ENCODE results near the gene BUB1. TPM values are rescaled to one million over a fixed set of nuclear protein-coding genes. Genes with fewer than 3 reads are reported as not detected.
A peak's percentile ranks its signal among the peaks of the same experiment; 100 is the strongest.
"Not testable (repeated sequence)": the region's sequence is repeated elsewhere in the genome, so short reads cannot be mapped to it uniquely, and the experiment has no call there.

The BUB1 gene
- total RNA-seq, 4 donors from 2014 or later, result 0.24 to 2.0 (median 0.92) TPM

DNA sequence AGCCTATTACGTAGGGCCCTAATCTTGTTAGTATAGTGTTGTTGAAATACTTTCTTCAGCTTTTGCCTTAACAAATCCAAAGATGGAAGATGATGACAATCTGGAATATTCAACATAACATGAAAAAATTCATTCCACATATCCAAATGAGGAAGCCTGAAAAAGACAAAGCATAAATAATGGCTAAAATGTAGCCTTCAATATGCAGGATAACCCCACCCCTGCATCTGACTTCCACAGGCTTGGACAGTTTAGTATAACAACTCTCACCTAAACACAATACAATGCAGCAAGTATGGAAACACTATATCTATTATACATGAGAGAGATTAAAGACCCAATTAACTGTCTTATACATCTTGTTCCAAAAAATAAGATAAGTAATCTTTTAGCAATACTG is 39.9 kb downstream of the BUB1 start:
- 95 to 96% methylated on average over 1 of the region's 1 CpG for WGBS, 2 donors
- intact Hi-C loops (cut with DNase I), result no loop called here
- no peak overlapping the region for H3K27ac ChIP-seq

DNA sequence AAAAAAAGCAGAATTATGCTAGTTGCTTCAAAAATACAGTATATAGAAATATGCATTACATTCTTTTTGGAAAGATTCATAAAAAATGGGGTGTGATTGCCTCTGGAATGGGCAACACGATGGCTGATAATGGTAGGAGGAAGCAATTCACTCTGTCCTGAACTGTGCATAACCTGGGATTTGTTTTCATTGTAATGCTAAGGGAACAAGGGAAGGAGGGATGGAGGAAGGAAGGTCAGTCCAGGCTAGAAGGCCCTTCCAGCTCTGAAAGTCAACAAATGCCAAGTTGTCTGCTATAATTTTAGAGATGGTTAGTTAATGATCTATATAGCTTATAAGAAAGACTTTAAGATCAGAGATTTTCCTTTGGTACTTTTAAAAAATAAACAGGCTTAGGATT is 40.8 kb downstream of the BUB1 start:
- Histone ChIP-seq H3K9me3 (no peaks in the 10 kb centered on the region), H3K4me3 (replicated peaks in 1 of 3) (no peak overlapping the region), H3K4me1 (no peaks in the 10 kb centered on the region), H3K27ac (no peak overlapping the region), H3K36me3 (no peaks in the 10 kb centered on the region), H3K27me3 (no peaks in the 10 kb centered on the region)
- DNase-seq, result no peak
- no peak for TF ChIP-seq POLR2A (IDR thresholded peaks at IDR 0.05)
- TF ChIP-seq, protein P1, sequence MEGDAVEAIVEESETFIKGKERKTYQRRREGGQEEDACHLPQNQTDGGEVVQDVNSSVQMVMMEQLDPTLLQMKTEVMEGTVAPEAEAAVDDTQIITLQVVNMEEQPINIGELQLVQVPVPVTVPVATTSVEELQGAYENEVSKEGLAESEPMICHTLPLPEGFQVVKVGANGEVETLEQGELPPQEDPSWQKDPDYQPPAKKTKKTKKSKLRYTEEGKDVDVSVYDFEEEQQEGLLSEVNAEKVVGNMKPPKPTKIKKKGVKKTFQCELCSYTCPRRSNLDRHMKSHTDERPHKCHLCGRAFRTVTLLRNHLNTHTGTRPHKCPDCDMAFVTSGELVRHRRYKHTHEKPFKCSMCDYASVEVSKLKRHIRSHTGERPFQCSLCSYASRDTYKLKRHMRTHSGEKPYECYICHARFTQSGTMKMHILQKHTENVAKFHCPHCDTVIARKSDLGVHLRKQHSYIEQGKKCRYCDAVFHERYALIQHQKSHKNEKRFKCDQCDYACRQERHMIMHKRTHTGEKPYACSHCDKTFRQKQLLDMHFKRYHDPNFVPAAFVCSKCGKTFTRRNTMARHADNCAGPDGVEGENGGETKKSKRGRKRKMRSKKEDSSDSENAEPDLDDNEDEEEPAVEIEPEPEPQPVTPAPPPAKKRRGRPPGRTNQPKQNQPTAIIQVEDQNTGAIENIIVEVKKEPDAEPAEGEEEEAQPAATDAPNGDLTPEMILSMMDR (IDR thresholded peaks at IDR 0.05), result no peak
- intact Hi-C loops (cut with DNase I), result no loop called here
- 77 to 78% methylated on average over 1 of the region's 1 CpG for WGBS, 2 donors

More for the DNA sequence above, 39.9 kb downstream of the BUB1 start:
- Histone ChIP-seq H3K36me3 (no peaks in the 10 kb centered on the region), H3K9me3 (no peaks in the 10 kb centered on the region), H3K4me3 (replicated peaks in 1 of 3) (no peak overlapping the region), H3K4me1 (no peaks in the 10 kb centered on the region), H3K27me3 (no peaks in the 10 kb centered on the region)
- DNase-seq, result no peak
- TF ChIP-seq, protein P1 (IDR thresholded peaks at IDR 0.05), result no peak
- TF ChIP-seq POLR2A (IDR thresholded peaks at IDR 0.05), result no peak

DNA sequence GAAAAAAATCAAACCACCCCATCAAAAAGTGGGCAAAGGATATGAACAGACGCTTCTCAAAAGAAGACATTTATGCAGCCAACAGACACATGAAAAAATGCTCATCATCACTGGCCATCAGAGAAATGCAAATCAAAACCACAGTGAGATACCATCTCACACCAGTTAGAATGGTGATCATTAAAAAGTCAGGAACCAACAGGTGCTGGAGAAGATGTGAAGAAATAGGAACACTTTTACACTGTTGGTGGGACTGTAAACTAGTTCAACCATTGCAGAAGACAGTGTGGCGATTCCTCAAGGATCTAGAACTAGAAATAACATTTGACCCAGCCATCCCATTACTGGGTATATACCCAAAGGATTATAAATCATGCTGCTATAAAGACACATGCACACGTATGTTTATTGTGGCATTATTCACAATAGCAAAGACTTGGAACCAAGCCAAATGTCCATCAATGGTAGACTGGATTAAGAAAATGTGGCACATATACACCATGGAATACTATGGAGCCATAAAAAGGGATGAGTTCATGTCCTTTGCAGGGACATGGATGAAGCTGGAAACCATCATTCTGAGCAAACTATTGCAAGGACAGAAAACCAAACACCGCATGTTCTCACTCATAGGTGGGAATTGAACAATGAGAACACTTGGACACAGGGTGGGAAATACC is 41.8 kb downstream of the BUB1 start:
- not testable (repeated sequence) for H3K27me3 ChIP-seq

DNA sequence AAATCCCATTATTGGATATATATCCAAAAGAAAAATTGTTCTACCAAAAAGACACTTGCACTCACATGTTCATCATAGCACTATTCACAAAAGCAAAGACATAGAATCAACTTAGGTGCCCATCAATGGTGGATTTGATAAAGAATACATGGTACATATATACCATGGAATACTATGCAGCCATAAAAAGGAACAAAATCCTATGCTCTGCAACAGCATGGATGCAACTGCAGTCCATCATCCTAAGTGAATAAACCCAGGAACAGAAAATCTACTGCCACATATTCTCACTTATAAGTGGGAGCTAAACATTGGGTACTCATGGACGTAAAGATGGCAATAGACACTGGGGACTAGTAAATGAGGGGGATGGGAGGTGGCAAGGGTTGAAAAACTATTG is 50.5 kb downstream of the BUB1 start:
- WGBS, 2 donors, result 97 to 100% methylated on average over 1 of the region's 1 CpG
- H3K4me1 ChIP-seq; DNase-seq; H3K27ac ChIP-seq; H3K4me3 ChIP-seq (replicated peaks in 1 of 3); intact Hi-C loops (cut with DNase I); H3K9me3 ChIP-seq; H3K27me3 ChIP-seq; H3K36me3 ChIP-seq: not testable (repeated sequence)

More for the DNA sequence above, 41.8 kb downstream of the BUB1 start:
- H3K36me3 ChIP-seq; H3K27ac ChIP-seq; intact Hi-C loops (cut with DNase I); DNase-seq; H3K4me3 ChIP-seq (replicated peaks in 1 of 3); H3K4me1 ChIP-seq; H3K9me3 ChIP-seq: not testable (repeated sequence)
- 94 to 95% methylated on average over 4 of the region's 4 CpGs for WGBS, 2 donors

DNA sequence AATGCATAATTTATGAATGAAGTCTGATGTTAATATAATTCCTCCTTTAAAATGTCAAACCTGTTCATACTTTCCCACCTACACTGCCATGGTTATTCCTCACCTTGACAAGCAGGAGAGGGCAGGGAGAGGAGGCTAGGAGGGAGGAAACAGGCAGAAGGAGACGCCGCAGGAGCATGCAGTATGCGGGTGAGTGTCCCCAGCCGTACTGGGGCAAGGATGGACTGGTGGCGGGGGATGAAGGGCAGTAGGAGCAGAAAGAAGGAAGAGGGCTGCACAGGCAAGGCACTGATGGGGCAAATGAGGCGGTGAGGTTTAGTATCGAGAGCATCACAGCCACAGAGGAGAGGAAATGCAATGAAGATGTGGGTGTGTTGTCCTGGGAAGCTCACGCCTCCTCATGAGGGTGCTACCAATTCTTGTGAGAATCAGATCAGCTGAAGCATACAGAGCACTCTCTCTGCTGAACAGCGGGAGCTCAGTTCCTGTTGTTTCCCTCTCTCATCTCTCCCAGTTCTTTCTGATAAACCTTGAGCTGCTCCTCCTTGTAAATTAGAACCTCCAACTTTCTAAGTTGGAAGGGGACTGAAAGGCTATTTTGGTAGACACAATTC is 58.4 kb downstream of the BUB1 start:
- H3K27ac ChIP-seq; H3K4me3 ChIP-seq (replicated peaks in 1 of 3); H3K27me3 ChIP-seq; H3K36me3 ChIP-seq; intact Hi-C loops (cut with DNase I); H3K4me1 ChIP-seq; H3K9me3 ChIP-seq; DNase-seq: not testable (repeated sequence)
- 70 to 72% methylated on average over 2 of the region's 9 CpGs for WGBS, 2 donors

DNA sequence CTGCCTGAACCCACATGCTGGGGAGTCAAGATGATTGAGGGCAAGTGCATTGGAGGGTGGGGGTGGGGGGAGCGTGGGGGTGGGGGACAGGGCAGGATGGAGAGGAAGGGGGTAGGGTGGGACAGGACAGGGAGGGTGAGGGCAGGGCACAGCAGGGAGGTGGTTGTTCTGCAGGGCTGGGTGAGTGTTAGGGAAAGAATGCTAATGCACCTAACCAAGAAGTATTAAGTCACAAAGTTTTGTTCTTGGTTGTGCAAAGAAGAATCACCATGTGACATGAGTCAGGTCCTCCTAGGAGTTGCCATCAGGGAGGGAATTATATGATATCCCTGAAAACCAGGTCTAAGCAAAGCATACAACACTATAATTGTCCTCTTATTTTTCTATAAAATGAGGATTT is 63.9 kb downstream of the BUB1 start:
- H3K27me3 ChIP-seq; H3K4me3 ChIP-seq (replicated peaks in 1 of 3); intact Hi-C loops (cut with DNase I); H3K27ac ChIP-seq; DNase-seq; H3K4me1 ChIP-seq; H3K36me3 ChIP-seq; H3K9me3 ChIP-seq: not testable (repeated sequence)
- WGBS, 2 donors, result no CpG with 5 or more reads among the region's 1 CpG

DNA sequence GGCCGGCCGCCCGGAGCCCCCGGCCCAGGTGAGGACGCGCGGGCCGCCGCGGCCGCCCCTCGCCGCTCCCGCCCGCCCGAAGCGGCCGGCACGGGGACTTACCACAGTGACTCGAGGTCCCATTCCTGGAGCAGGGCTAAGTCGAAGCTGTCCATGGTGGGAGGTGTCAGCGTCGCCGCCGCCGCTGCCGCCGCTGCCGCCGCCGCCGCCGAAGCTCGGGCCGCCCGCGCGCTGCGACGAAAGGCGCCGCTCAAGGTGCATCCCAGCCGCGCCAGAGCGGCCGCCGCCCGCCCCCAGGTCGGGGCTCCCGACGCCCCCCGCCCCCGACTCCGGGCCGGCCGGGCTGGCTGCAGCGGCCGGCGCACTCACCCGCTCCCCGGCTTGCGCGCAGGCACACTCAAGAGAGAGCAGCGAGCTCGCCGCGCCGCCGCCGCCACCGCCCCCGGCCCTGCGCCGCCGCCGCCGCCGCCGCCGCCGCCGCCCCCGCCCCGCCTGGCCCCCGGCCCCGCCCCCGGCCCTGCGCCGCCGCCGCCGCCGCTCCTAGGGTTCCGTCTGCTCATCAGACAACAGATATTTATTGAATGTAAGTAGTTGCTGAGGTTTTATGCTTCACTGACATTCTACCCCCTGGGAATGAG is 67.1 kb downstream of the BUB1 start:
- H3K4me1 ChIP-seq; H3K27ac ChIP-seq; H3K9me3 ChIP-seq; H3K36me3 ChIP-seq; H3K27me3 ChIP-seq; intact Hi-C loops (cut with DNase I); H3K4me3 ChIP-seq (replicated peaks in 1 of 3): not testable (repeated sequence)
- no CpG with 5 or more reads among the region's 94 CpGs for WGBS, 2 donors
- DNase-seq, result peak in 1 of 2 donors; percentile 5

DNA sequence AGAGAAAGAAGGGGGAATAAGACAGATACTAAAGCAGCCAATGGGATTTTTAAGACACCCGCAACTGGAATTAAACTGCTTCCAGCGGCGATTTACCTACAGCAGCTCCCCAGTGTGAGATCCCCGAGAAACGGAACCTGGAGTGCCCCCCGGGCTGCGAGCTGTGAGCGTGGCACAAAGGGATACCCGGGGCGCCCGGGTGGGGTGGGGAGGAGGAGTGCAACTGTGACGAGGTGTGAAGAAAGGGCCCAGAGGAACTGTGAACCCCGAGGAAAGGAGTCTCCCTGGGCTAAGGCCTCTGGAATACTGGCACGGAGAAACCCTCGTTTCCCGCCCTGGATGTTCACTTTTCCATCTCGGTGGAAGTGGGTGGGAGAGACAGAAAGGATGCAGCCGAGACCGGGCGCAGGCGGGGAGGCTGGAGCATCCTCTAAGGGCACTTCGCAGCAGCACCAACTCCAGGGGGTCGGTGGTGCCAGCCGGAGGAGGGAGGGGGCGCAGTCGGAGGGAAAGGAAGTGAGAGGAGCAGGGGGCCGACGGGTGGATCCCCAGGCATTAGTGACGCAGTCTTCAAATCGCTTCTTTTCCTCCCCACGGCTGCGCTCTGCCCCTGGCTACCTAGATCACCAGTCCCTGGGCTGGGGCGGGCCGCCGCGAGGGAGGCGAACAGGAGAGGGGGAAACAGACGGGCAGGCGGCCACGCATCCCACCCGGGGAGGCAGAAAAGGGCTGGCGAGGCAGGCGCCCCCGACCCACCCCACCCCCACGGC is 67.8 kb downstream of the BUB1 start:
- no CpG with 5 or more reads among the region's 45 CpGs for WGBS, 2 donors
- H3K4me1 ChIP-seq; H3K4me3 ChIP-seq (replicated peaks in 1 of 3); H3K27ac ChIP-seq; H3K36me3 ChIP-seq; DNase-seq; H3K9me3 ChIP-seq; intact Hi-C loops (cut with DNase I); H3K27me3 ChIP-seq: not testable (repeated sequence)

DNA sequence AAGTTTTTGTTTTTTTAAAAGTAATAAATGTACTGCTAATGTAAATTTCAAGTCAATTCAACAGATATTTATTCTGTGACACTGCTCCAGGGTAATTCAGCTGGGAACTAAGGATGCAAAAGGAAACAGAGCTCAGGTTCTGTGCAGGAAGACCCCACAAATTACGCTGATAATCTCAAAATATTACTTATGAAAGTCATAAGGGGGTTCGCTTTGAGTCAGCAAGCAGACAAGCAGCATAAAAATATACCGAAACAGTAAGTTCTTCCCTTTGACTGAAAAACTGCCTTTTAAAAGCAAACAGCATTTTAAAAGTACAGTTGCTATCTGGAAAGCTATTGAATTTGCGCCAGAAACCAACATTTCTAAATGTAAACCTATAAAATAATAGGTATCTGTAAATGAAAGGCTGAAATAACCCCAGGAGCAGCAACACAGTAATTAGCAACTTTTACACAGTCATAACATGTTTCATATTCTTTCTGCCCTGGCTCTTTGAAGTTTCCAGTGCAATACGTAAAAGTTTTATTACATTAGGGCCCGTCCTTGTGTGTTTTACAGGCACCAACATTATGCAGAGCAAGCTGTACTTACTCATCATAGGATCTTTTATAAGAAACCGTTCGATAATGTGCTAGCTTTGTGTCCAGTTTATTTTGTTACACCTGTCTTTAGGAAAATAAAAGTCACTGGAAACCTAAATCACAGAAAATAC is 68.9 kb downstream of the BUB1 start:
- H3K9me3 ChIP-seq; intact Hi-C loops (cut with DNase I); H3K36me3 ChIP-seq; H3K27me3 ChIP-seq; H3K27ac ChIP-seq; H3K4me3 ChIP-seq (replicated peaks in 1 of 3); H3K4me1 ChIP-seq; DNase-seq: not testable (repeated sequence)
- no CpG with 5 or more reads among the region's 8 CpGs for WGBS, 2 donors

DNA sequence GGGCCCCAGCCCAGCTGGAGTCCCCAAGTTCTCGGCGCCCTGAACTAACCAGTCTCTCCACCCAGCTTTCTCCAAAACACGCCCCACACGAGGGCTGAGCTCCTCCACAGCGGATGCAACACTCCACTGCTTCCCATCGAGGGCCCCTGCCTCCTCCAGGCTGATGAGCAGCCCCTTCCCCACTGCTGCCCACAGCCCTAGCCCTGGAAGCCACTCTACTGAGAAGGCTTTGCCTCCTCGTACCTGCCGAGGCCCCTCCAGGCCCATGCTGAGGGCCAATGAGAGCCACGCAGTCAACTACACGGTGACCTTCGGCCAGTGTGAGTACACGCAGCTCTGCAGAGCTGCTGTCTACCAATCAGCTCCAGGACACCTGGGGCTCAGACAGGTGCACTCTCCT is 72.8 kb downstream of the BUB1 start:
- H3K4me3 ChIP-seq (replicated peaks in 1 of 3); H3K27me3 ChIP-seq; H3K36me3 ChIP-seq; DNase-seq; intact Hi-C loops (cut with DNase I); H3K4me1 ChIP-seq; H3K9me3 ChIP-seq; H3K27ac ChIP-seq: not testable (repeated sequence)
- WGBS, 2 donors, result 69% methylated on average over 6 of the region's 12 CpGs; no CpG with 5 or more reads in 1 of the 2 donors

Measured in thyroid gland (tissue), 4 donors.